Activated T-helper 17 cell treated with anti-CD3 and anti-CD28 coated beads, Interleukin-2, amount 50 U/mL, for 72 hours (primary cell): ENCODE results near the gene SAMSN1. TPM values are rescaled to one million over a fixed set of nuclear protein-coding genes. Genes with fewer than 3 reads are reported as not detected.
A peak's percentile ranks its signal among the peaks of the same experiment; 100 is the strongest.

Source experiments
- ATAC-seq: fragments of 150-1000 bp; cut with Tn5 transposase; replicated peaks from 2 replicates; pipeline ENCODE4 v1.10.0; 2021; ENCODE audit warnings: mild to moderate bottlenecking, moderate library complexity
- H3K27ac Mint-ChIP-seq: one replicate; pipeline ENCODE4 v1.8.0; 2022; ENCODE audit warnings: mixed read lengths
- H3K27me3 Mint-ChIP-seq: one replicate; pipeline ENCODE4 v1.8.0; 2022; ENCODE audit warnings: mixed read lengths
- H3K36me3 Mint-ChIP-seq: one replicate; pipeline ENCODE4 v1.8.0; 2022; ENCODE audit warnings: low read depth, mild to moderate bottlenecking, mixed read lengths
- H3K4me1 Mint-ChIP-seq: one replicate; pipeline ENCODE4 v1.8.0; 2022; ENCODE audit warnings: mixed read lengths
- H3K4me3 Mint-ChIP-seq: one replicate; pipeline ENCODE4 v1.8.0; 2022; ENCODE audit warnings: mild to moderate bottlenecking, mixed read lengths
- H3K9me3 Mint-ChIP-seq: one replicate; pipeline ENCODE4 v1.8.0; 2022; ENCODE audit warnings: mixed read lengths
- total RNA-seq, 2 donors: library from RNA; stranded (reverse); gene quantifications; one replicate each; pipeline ENCODE4 v1.2.3, GENCODE V29; 2022

Gene SAMSN1
- total RNA-seq, 2 donors from 2014 or later, result 76.9 to 93.3 TPM

DNA sequence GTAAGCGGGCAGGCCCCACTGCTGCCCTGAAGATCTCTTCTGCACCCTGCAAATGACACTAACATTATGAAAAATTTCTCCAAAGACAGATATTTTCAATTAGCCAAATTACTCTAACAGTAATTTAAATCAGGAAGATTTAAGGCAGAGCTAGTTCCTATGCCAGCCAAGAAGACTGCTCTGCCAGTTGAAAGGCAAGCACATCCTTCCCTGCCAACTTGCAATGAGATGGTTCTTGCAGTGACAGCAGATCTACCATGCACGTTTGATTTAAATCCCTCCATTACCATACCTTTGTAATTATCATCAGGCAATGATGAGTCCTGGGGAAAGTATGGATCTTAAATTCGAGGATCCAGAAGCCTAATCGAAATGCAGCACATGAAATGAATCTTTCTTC lies 76.5 kb downstream of the SAMSN1 start:
- no peak for ATAC-seq
- H3K4me1 Mint-ChIP-seq, result no peaks in the 10 kb centered on the region
- H3K27me3 Mint-ChIP-seq, result no peaks in the 10 kb centered on the region

GRCh38 chr21:14466715-14467114 lies 79.4 kb downstream of the SAMSN1 start:
- Mint-ChIP-seq H3K4me1 (no peaks in the 10 kb centered on the region), H3K27ac (no peak overlapping the region), H3K4me3 (no peak overlapping the region), H3K9me3 (no peaks in the 10 kb centered on the region), H3K27me3 (no peaks in the 10 kb centered on the region), H3K36me3 (no peaks in the 10 kb centered on the region)
- no peak for ATAC-seq

More for the DNA sequence above, 76.5 kb downstream of the SAMSN1 start:
- H3K36me3 Mint-ChIP-seq, result no peaks in the 10 kb centered on the region
- no peak overlapping the region for H3K4me3 Mint-ChIP-seq
- H3K9me3 Mint-ChIP-seq, result no peaks in the 10 kb centered on the region
- H3K27ac Mint-ChIP-seq, result no peak overlapping the region

DNA sequence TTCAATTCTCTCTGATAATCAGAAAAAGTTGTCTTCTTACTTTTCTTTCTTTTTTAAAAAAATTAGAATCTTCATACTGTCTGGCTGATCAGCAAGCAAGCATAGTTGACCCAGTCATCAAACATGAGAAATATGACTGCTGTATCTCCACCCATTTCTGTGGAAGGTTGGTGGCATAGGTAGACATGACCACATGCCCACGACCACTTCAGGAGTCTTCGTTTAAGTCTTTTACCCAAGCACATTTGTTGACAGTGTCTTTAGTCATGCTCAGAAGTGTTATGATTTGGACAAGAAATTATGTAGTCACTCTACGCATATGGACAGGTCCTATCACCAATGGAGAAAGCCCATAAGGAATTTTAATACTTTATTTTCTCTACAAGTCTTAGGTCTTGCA lies 88.4 kb downstream of the SAMSN1 start:
- H3K4me1 Mint-ChIP-seq, result peaks cover 21% of the 10 kb centered on the region
- H3K4me3 Mint-ChIP-seq, result no peak overlapping the region
- no peaks in the 10 kb centered on the region for H3K9me3 Mint-ChIP-seq
- no peaks in the 10 kb centered on the region for H3K36me3 Mint-ChIP-seq
- peak; percentile 18 for ATAC-seq
- no peak overlapping the region for H3K27ac Mint-ChIP-seq
- no peaks in the 10 kb centered on the region for H3K27me3 Mint-ChIP-seq

DNA sequence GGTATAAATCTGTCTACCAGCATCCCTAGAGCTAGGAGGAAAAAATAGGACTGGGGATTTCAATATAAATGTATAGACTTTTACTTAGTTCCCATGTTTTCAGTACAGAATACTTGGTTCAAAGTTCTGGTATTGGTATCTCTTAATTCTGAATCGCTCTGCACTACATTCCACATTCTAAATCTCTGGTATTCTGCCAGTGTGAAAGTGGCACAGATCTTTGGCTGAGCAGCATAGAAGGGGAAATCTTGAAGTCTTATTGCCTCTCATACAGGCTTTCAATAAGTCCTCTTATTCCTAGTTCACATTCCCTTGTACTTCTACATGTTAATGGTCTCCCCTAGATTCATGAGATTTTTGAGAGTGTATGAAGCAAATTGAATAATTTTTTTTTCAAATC lies 89.2 kb downstream of the SAMSN1 start:
- Mint-ChIP-seq H3K9me3 (no peaks in the 10 kb centered on the region), H3K36me3 (no peaks in the 10 kb centered on the region), H3K4me1 (peaks cover 22% of the 10 kb centered on the region), H3K4me3 (no peak overlapping the region), H3K27me3 (no peaks in the 10 kb centered on the region), H3K27ac (no peak overlapping the region)
- ATAC-seq, result no peak

- H3K9me3 Mint-ChIP-seq, result no peaks in the 10 kb centered on the region
- H3K4me3 Mint-ChIP-seq, result peak overlapping the region; percentile 74
- ATAC-seq, result peak; percentile 60
- no peaks in the 10 kb centered on the region for H3K27me3 Mint-ChIP-seq
- no peaks in the 10 kb centered on the region for H3K36me3 Mint-ChIP-seq
- peaks cover 28% of the 10 kb centered on the region for H3K4me1 Mint-ChIP-seq
- H3K27ac Mint-ChIP-seq, result peak overlapping the region; percentile 95
Observed at GRCh38 chr21:14454016-14455009, 91.8 kb downstream of the SAMSN1 start.

DNA sequence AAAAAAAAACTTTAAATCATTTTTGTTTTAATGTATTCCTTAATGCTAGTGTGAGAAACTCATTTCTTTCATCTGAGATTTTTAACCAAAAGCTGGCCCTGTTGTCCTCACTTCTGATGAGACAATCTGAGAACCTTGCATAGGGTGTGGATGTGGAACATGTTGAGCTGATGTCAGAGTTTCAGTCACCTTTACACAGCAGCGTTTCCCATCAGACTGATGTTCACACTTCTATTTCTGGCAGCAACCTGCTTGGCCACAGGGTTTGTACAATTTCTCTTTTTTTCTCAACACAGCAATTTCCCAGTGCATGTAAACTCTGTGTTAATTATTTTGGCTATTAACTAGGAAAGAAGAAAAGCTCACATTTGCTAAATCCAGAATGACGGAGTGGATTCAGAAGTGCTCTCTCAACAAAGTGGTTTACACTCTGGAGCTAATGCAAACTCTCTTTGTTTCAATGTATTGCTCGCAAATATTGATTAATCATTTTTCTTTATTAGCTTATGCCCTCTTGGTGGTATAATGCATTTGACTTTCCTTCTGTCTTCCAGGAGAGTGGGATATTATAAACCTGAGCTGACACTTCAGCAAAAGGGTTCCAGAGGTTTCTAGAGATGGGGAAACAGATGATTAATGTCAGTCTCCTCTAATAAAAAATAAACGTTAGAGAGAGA lies 92.6 kb downstream of the SAMSN1 start:
- H3K27ac Mint-ChIP-seq, result peak overlapping the region; percentile 95
- no peaks in the 10 kb centered on the region for H3K9me3 Mint-ChIP-seq
- no peaks in the 10 kb centered on the region for H3K36me3 Mint-ChIP-seq
- peak; percentile 92 for ATAC-seq
- H3K27me3 Mint-ChIP-seq, result no peaks in the 10 kb centered on the region
- peaks cover 28% of the 10 kb centered on the region for H3K4me1 Mint-ChIP-seq
- H3K4me3 Mint-ChIP-seq, result peak overlapping the region; percentile 74

DNA sequence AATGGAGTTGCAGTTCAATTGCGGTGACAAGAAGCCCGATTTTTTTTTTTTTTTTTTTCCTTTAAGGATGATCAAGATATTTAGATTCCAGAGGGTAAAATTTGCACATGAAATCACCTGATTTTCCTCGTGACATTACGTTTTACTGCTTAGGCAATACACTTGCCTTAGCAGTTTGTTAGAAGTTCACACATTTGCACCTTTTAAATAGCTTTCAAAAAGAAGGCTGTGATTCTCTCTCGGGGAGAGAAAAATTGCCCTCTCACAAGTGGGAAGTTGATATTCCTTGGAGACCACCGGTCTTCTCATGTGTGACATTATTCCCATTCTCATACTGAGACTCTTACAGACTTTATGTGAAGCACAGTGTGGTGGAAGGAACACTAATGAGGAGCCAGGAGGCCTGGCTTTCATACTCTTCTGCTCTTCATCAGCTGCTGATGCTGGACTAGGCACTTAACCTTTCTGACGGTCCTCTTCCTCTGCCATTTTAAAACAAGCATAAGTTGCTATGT lies 93.3 kb downstream of the SAMSN1 start:
- ATAC-seq, result peak; percentile 5
- H3K9me3 Mint-ChIP-seq, result no peaks in the 10 kb centered on the region
- H3K4me1 Mint-ChIP-seq, result peaks cover 28% of the 10 kb centered on the region
- H3K4me3 Mint-ChIP-seq, result peak overlapping the region; percentile 74
- no peaks in the 10 kb centered on the region for H3K27me3 Mint-ChIP-seq
- peak overlapping the region; percentile 95 for H3K27ac Mint-ChIP-seq
- no peaks in the 10 kb centered on the region for H3K36me3 Mint-ChIP-seq

DNA sequence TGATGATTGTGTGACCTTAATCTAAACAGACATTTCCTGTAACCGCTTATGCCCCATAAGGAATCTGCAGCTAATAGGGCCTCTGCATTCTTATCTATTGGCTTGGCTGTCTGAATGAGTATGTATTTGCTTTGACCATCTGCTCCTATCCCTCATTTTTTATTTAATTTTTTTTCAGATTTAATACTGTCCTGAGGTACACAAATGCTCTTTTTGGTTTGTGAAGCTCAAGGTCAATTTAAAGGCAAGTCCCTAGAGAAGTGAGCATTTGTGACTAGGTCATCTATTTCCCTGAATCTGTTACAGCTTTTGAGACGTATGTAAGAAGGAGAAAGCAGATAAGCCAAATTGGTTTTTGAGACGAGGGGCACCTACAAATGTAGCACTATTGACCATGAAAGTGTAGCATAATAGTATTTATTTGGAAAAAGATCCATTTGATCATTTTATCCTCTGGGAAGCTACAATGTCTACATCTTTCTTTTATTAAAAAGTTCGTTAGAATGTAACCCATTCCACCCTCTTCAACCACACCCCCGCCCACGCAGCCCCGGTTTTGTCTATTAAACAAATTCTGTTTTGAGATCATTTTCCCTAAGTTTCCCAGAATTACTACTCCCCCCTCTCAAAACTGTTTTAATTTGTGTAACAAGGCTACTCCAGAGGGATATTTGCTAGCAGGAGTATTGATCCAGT lies 93.9 kb downstream of the SAMSN1 start:
- Mint-ChIP-seq H3K27me3 (no peaks in the 10 kb centered on the region), H3K36me3 (no peaks in the 10 kb centered on the region), H3K27ac (peak overlapping the region; percentile 95), H3K4me3 (peak overlapping the region; percentile 74), H3K4me1 (peaks cover 28% of the 10 kb centered on the region), H3K9me3 (no peaks in the 10 kb centered on the region)
- no peak for ATAC-seq

DNA sequence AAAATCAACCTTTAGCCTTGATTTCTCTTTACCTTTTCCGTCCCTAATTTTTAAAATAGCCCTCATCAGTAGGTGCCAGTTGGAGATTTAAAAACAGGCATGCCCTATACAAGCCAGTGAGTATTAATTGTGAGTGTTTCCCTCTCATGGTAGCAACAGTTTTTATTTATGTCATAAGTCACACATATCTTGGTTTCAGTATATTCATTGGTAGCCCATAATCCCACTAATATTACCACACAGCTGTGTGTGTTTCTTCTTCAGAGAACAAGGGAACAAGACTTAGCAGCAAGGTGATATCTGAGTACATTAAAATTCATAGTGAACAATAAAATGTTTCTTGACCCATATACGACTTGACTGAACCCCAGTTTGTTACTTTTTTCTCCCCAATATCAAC lies 94.6 kb downstream of the SAMSN1 start:
- H3K4me3 Mint-ChIP-seq, result peak overlapping the region; percentile 74
- no peaks in the 10 kb centered on the region for H3K36me3 Mint-ChIP-seq
- peak overlapping the region; percentile 95 for H3K27ac Mint-ChIP-seq
- no peaks in the 10 kb centered on the region for H3K27me3 Mint-ChIP-seq
- H3K9me3 Mint-ChIP-seq, result no peaks in the 10 kb centered on the region
- peak; percentile 20 for ATAC-seq
- H3K4me1 Mint-ChIP-seq, result peaks cover 28% of the 10 kb centered on the region

- Mint-ChIP-seq H3K4me3 (no peak overlapping the region), H3K4me1 (peaks cover 15% of the 10 kb centered on the region), H3K27me3 (no peaks in the 10 kb centered on the region), H3K36me3 (no peaks in the 10 kb centered on the region), H3K9me3 (no peaks in the 10 kb centered on the region), H3K27ac (no peak overlapping the region)
- no peak for ATAC-seq
Observed at GRCh38 chr21:14448784-14449183, 97.3 kb downstream of the SAMSN1 start.

DNA sequence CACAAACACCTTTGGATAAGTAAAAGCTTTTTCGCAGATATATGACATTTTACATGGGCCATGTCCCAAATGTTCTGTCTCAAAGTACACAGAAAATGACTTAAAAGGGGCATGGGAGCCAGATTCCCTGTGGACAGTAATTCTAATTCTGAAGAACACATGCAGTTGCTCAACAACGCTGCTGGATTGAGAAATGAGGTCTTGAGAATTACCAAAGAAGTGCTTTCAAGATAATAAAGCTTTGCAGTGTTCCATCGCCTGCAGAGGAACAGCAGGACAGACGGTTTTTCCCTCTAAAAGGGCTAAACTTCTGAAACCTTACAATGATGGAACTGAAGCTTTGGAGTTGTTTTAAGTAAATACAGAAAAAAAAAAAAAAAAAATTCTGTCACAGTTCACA lies 107.9 kb downstream of the SAMSN1 start:
- no peaks in the 10 kb centered on the region for H3K4me1 Mint-ChIP-seq
- no peak overlapping the region for H3K4me3 Mint-ChIP-seq
- H3K27ac Mint-ChIP-seq, result no peak overlapping the region
- H3K9me3 Mint-ChIP-seq, result peaks cover 5% of the 10 kb centered on the region
- no peaks in the 10 kb centered on the region for H3K27me3 Mint-ChIP-seq
- no peak for ATAC-seq
- H3K36me3 Mint-ChIP-seq, result no peaks in the 10 kb centered on the region

DNA sequence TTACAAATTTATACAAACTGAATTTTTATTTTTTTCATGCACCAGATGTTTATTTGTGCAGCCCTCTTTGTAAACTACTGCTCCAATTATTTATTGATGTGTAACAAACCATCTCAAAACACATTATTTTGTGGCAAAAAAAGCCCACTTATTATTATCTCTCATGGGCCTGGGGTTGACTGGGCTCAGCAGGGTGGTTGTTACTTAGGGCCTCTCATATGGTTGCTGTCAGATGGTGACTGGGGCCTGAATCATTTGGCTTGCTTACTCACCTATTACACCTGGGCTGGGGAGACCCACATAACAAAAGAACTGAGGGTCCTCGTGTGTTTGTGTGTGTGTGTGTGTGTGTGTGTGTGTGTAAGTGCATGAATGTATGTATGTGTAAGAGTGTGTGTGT lies 110.7 kb downstream of the SAMSN1 start:
- Mint-ChIP-seq H3K27ac (no peak overlapping the region), H3K4me1 (no peaks in the 10 kb centered on the region), H3K36me3 (no peaks in the 10 kb centered on the region), H3K27me3 (no peaks in the 10 kb centered on the region), H3K9me3 (peaks cover 5% of the 10 kb centered on the region), H3K4me3 (no peak overlapping the region)
- ATAC-seq, result no peak
